Ishikawa (cell line): ENCODE results near the gene CST8.

Experiments
- CEBPB ChIP-seq: IDR thresholded peaks from 2 replicates; pipeline ENCODE4 v1.6.1; 2012
- CREB1 ChIP-seq: IDR thresholded peaks from 2 replicates; pipeline ENCODE4 v1.6.1; 2012; ENCODE audit warnings: low read depth
- EGR1 ChIP-seq: IDR thresholded peaks from 2 replicates; pipeline ENCODE4 v1.6.1; 2012
- EP300 ChIP-seq: IDR thresholded peaks from 2 replicates; pipeline ENCODE4 v1.6.1; 2012; ENCODE audit warnings: borderline replicate concordance
- FOXM1 ChIP-seq: IDR thresholded peaks from 2 replicates; pipeline ENCODE4 v1.6.1; 2012; ENCODE audit warnings: low read depth, borderline replicate concordance
- NFIC ChIP-seq: IDR thresholded peaks from 2 replicates; pipeline ENCODE4 v1.6.1; 2012
- RAD21 ChIP-seq: IDR thresholded peaks from 2 replicates; pipeline ENCODE4 v1.6.1; 2012; ENCODE audit warnings: low read depth
- TAF1 ChIP-seq: IDR thresholded peaks from 2 replicates; pipeline ENCODE4 v1.6.1; 2012; ENCODE audit warnings: low read depth, mild to moderate bottlenecking
- TCF12 ChIP-seq: IDR thresholded peaks from 2 replicates; pipeline ENCODE4 v1.6.1; 2012; ENCODE audit warnings: low read depth
- TEAD4 ChIP-seq: IDR thresholded peaks from 2 replicates; pipeline ENCODE4 v1.6.1; 2012
- YY1 ChIP-seq: IDR thresholded peaks from 2 replicates; pipeline ENCODE4 v1.6.1; 2012; ENCODE audit warnings: low read depth
- ZBTB7A ChIP-seq: IDR thresholded peaks from 2 replicates; pipeline ENCODE4 v1.6.1; 2012; ENCODE audit warnings: low read depth
- TF ChIP-seq, protein P1 (sequence below): IDR thresholded peaks from 2 replicates; pipeline ENCODE4 v1.6.1; 2012
- TF ChIP-seq, protein P2 (sequence below): IDR thresholded peaks from 2 replicates; pipeline ENCODE4 v1.6.1; 2012
- TF ChIP-seq, protein P3 (sequence below): IDR thresholded peaks from 2 replicates; pipeline ENCODE4 v1.6.1; 2012; ENCODE audit warnings: low read depth, mild to moderate bottlenecking

Gene CST8

DNA sequence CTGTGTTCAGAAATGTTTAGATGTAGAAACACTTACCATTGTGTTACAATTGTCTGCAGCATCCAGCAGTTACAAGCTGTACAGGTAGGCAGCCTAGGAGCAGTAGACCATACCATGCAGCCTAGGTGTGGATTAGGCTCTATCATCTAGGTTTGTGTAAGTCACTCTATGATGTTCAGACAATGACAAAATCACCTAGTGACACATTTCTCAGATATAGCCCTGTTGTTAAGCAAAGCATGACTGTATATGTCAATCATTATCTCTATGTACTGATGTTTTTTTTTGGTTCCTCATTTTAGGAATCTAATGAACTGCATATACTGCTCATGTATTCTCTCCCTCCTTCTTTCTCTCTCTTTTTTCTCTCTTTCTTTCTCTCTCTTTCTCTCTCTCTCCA is 22.2 kb downstream of the CST8 start:
- TF ChIP-seq, protein P1, sequence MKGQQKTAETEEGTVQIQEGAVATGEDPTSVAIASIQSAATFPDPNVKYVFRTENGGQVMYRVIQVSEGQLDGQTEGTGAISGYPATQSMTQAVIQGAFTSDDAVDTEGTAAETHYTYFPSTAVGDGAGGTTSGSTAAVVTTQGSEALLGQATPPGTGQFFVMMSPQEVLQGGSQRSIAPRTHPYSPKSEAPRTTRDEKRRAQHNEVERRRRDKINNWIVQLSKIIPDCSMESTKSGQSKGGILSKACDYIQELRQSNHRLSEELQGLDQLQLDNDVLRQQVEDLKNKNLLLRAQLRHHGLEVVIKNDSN, result no peak
- TF ChIP-seq EP300, result no peak
- no peak for TF ChIP-seq TAF1
- no peak for TF ChIP-seq FOXM1
- no peak for TF ChIP-seq TCF12
- TF ChIP-seq, protein P2, sequence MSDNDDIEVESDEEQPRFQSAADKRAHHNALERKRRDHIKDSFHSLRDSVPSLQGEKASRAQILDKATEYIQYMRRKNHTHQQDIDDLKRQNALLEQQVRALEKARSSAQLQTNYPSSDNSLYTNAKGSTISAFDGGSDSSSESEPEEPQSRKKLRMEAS, result no peak
- TF ChIP-seq RAD21, result no peak
- TF ChIP-seq TEAD4, result no peak
- no peak for TF ChIP-seq EGR1
- TF ChIP-seq, protein P3, sequence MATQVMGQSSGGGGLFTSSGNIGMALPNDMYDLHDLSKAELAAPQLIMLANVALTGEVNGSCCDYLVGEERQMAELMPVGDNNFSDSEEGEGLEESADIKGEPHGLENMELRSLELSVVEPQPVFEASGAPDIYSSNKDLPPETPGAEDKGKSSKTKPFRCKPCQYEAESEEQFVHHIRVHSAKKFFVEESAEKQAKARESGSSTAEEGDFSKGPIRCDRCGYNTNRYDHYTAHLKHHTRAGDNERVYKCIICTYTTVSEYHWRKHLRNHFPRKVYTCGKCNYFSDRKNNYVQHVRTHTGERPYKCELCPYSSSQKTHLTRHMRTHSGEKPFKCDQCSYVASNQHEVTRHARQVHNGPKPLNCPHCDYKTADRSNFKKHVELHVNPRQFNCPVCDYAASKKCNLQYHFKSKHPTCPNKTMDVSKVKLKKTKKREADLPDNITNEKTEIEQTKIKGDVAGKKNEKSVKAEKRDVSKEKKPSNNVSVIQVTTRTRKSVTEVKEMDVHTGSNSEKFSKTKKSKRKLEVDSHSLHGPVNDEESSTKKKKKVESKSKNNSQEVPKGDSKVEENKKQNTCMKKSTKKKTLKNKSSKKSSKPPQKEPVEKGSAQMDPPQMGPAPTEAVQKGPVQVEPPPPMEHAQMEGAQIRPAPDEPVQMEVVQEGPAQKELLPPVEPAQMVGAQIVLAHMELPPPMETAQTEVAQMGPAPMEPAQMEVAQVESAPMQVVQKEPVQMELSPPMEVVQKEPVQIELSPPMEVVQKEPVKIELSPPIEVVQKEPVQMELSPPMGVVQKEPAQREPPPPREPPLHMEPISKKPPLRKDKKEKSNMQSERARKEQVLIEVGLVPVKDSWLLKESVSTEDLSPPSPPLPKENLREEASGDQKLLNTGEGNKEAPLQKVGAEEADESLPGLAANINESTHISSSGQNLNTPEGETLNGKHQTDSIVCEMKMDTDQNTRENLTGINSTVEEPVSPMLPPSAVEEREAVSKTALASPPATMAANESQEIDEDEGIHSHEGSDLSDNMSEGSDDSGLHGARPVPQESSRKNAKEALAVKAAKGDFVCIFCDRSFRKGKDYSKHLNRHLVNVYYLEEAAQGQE, result no peak
- no peak for TF ChIP-seq YY1
- TF ChIP-seq ZBTB7A, result no peak
- no peak for TF ChIP-seq NFIC
- TF ChIP-seq CREB1, result no peak
- TF ChIP-seq CEBPB, result no peak

DNA sequence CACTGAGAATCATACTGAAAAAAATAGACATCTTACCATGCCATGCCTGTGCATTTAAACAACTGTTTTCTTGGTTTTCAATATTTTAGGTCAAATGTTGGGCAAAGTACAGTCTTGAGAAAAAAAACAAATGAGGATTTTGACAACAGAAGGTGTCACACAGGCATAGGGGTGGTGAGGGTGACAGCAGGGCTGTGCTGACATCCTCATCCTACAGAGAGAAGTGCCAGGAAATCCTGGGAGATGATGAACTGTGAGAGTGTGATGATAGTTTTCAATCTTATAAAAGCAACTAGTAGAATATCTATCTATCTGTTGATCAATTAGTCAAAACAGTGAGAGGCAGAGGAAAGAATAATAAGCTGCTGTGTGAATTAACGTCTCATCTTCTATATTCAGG is 23.9 kb downstream of the CST8 start:
- TF ChIP-seq EGR1, result no peak
- TF ChIP-seq, protein P1, result no peak
- TF ChIP-seq ZBTB7A, result no peak
- TF ChIP-seq, protein P3, result no peak
- no peak for TF ChIP-seq TAF1
- TF ChIP-seq RAD21, result no peak
- TF ChIP-seq EP300, result no peak
- no peak for TF ChIP-seq TEAD4
- TF ChIP-seq YY1, result no peak
- TF ChIP-seq FOXM1, result no peak
- no peak for TF ChIP-seq CEBPB
- no peak for TF ChIP-seq NFIC
- TF ChIP-seq CREB1, result no peak
- no peak for TF ChIP-seq TCF12
- TF ChIP-seq, protein P2, result no peak

DNA sequence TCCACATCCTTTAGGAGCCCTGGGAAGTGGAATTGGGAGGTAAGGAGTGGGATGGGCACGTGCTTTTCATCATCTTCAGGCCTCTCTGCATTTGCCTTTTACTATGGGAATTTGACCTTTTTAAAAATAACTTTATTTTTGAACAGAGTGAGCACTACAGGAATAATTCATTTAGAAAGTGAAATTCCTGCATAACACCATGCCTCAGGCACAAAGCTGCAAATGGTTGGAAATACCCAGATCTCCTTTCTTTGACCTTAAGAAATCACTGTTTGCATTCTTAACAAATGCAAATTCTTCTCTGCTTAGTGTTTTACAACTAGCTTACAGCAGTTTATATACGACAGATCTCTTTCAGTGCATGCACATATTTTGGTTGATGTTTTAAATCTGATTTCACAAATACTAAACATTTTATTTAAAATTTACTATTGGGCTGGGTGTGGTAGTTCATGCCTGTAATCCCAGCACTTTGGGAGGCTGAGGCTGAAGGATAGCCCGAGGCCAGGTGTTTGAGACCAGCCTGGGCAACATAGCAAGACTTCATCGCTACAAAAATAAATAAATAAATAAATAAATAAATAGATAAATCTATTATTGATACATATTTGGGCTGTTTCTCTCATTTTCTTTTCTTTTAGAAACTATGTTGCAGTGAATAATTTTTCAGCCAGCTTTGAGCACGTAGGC is 24.5 kb downstream of the CST8 start:
- no peak for TF ChIP-seq NFIC
- TF ChIP-seq CEBPB, result no peak
- TF ChIP-seq, protein P1, result no peak
- TF ChIP-seq, protein P2, result no peak

DNA sequence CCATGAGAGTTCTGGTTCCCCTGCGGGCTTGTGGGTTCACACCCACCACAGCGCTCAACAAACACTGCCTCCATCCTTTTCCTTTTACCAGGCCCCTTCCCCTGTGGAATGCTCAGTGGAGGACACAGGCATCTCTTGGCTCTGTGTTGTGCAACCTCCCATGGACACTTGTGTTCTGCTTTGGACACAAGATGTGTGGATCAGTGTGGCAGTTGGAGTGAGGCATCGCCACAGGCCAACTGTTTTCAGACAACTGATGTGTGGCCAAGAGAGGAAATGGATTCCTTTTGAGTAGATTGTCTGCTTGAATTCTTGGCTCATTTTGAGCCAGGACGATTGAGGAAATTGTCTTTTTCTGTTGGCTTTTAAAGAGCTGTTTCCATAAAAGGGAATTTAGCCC is 26.8 kb downstream of the CST8 start:
- TF ChIP-seq ZBTB7A (no peak), RAD21 (no peak), NFIC (no peak), EP300 (no peak), FOXM1 (no peak)
- TF ChIP-seq, protein P1, result no peak

DNA sequence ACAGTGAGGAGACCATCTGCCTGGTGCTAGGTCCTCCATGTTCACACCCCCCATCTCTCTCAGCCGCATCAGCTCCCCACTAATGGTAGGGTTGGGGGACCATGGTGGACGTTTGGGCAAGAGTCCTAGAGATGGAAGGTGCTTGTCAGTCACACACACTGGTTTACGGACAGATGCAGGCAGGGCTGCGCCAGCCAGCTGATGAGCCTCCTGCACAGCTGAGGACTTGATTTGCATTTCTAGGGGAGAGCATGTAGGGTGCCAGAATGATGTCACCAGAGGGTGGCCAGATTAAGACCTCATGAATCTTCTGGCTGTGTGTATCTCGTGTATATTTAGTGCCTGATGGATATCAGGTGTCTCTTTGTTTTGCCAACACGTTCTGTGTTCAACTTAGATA is 28.6 kb downstream of the CST8 start:
- TF ChIP-seq TCF12 (no peak), FOXM1 (no peak), TAF1 (no peak), CREB1 (no peak), NFIC (no peak), TEAD4 (no peak), RAD21 (no peak), EP300 (no peak), ZBTB7A (no peak), YY1 (no peak)
- TF ChIP-seq, protein P1, result no peak
- TF ChIP-seq, protein P3, result no peak
- TF ChIP-seq, protein P2, result no peak
